Osteoblast (primary cell): ENCODE data around the gene CYP46A1. TPM values are rescaled to one million over a fixed set of nuclear protein-coding genes. Genes with fewer than 3 reads are reported as not detected.

Source experiments
- DNase-seq: peaks from one replicate; pipeline ENCODE4 v3.0.0; 2011; ENCODE audit warnings: low spot score, mixed read lengths; ENCODE audit not compliant: insufficient read length; ENCODE audit errors: missing footprints
- H2AFZ ChIP-seq: 2 replicates; pipeline ENCODE4 v1.6.0; 2011; ENCODE audit warnings: mild to moderate bottlenecking, low read length
- H3K27ac ChIP-seq: 2 replicates; pipeline ENCODE4 v1.5.1; 2011; ENCODE audit warnings: mild to moderate bottlenecking, low read depth, low read length, moderate library complexity
- H3K27me3 ChIP-seq: 2 replicates; pipeline ENCODE4 v1.6.0; 2012; ENCODE audit warnings: mild to moderate bottlenecking, control low read depth, inconsistent platforms, low read length, moderate library complexity; ENCODE audit not compliant: insufficient read depth
- H3K36me3 ChIP-seq: 2 replicates; pipeline ENCODE4 v1.5.1; 2011; ENCODE audit warnings: mild to moderate bottlenecking, low read length, control low read depth, moderate library complexity; ENCODE audit not compliant: insufficient read depth
- H3K4me1 ChIP-seq: 2 replicates; pipeline ENCODE4 v1.5.1; 2011; ENCODE audit warnings: mild to moderate bottlenecking, low read length, control low read depth, moderate library complexity; ENCODE audit not compliant: insufficient read depth
- H3K4me2 ChIP-seq: 2 replicates; pipeline ENCODE4 v1.6.0; 2011; ENCODE audit warnings: mild to moderate bottlenecking, low read length; ENCODE audit not compliant: insufficient read depth
- H3K4me3 ChIP-seq: fragments of 200-600 bp; sonication (generic); 3 replicates; pipeline ENCODE4 v1.5.1; 2012; ENCODE audit warnings: mild to moderate bottlenecking, low read length, inconsistent platforms; ENCODE audit not compliant: insufficient read depth
- H3K79me2 ChIP-seq: 2 replicates; pipeline ENCODE4 v1.6.0; 2012; ENCODE audit warnings: mild to moderate bottlenecking, low read length, control low read depth, inconsistent platforms; ENCODE audit not compliant: insufficient read depth
- H3K9me3 ChIP-seq: 2 replicates; pipeline ENCODE4 v1.5.1; 2011; ENCODE audit warnings: low read depth, low read length, control low read depth
- H4K20me1 ChIP-seq: 2 replicates; pipeline ENCODE4 v1.6.0; 2012; ENCODE audit warnings: mild to moderate bottlenecking, low read length, control low read depth; ENCODE audit not compliant: insufficient read depth
- total RNA-seq: library from RNA; depleted of rRNA; stranded (reverse); fragments of >200 nt; gene quantifications from 2 replicates; pipeline ENCODE4 v1.2.3, GENCODE V29; 2012
- TF ChIP-seq, protein P1 (sequence below): IDR thresholded peaks from 2 replicates; pipeline ENCODE4 v1.5.1; 2011; ENCODE audit warnings: mild to moderate bottlenecking, low read depth, low read length, moderate library complexity; ENCODE audit errors: extremely low read depth

Gene CYP46A1
- total RNA-seq, 1 donor, result 0.36 TPM

DNA sequence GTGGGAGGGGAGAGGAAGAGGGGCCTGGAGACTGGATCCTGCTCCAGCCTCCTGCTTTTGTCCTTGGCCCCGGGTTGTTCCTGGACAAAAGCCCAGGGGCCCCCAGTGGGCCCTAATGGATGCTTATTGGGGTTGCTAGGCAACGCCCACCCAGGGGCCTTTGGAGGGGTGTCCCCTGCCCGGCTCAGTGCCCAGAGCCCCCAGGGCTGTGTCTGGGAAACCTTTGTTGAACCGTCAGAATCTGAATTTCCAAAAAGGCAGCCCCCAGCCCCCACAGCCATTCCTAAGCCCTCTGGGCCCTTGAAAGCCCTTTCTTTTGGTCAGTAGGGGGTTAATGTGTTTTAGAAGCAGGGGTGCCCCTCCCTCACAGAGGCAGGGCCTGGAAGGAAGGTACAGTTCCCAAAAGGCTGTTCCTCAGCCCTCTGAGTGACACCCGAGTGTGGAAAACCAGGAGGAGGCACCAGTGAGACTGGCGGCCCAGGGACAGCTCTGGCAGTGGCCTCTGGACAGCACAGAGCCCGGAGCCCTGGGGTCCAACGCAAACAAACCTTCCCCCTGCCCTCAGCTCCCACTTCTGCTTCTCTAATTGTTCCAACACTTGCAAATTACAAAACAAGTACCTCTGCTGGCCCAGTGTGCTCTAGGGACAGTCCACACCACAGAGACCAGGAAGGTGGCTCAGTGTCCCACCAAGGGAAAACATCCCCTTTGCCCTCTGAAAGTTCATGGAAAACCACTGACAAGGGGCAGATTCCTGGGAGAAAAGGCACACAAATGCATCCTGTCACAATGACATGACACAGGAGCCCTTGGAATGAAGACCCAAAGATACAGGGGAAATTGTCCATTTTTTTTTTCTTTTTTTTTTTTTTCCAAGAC is 19.8 kb upstream of the CYP46A1 start:
- H3K27me3 ChIP-seq, result no peaks in the 10 kb centered on the region
- H3K79me2 ChIP-seq, result no peaks in the 10 kb centered on the region
- H3K36me3 ChIP-seq, result peaks cover 17% of the 10 kb centered on the region
- H3K4me2 ChIP-seq, result no peak overlapping the region
- H3K9me3 ChIP-seq, result no peaks in the 10 kb centered on the region
- no peak overlapping the region for H2AFZ ChIP-seq
- H3K27ac ChIP-seq, result no peak overlapping the region
- TF ChIP-seq, protein P1, sequence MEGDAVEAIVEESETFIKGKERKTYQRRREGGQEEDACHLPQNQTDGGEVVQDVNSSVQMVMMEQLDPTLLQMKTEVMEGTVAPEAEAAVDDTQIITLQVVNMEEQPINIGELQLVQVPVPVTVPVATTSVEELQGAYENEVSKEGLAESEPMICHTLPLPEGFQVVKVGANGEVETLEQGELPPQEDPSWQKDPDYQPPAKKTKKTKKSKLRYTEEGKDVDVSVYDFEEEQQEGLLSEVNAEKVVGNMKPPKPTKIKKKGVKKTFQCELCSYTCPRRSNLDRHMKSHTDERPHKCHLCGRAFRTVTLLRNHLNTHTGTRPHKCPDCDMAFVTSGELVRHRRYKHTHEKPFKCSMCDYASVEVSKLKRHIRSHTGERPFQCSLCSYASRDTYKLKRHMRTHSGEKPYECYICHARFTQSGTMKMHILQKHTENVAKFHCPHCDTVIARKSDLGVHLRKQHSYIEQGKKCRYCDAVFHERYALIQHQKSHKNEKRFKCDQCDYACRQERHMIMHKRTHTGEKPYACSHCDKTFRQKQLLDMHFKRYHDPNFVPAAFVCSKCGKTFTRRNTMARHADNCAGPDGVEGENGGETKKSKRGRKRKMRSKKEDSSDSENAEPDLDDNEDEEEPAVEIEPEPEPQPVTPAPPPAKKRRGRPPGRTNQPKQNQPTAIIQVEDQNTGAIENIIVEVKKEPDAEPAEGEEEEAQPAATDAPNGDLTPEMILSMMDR, result no peak
- no peak overlapping the region for H3K4me3 ChIP-seq
- peak; percentile 74 for DNase-seq
- no peaks in the 10 kb centered on the region for H4K20me1 ChIP-seq
- peaks cover 4% of the 10 kb centered on the region for H3K4me1 ChIP-seq

DNA sequence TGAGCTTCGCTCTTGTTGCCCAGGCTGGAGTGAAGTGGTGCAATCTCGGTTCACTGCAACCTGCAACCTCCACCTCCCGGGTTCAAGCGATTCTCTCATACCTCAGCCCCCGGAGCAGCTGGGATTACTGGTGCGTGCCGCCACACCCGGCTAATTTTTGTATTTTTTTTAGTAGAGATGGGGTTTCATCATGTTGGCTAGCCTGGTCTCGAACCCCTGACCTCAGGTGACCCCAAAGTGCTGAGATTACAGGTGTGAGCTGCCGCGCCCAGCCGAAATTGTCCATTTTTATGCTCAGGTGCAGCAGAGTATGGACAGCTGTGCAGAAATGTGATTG is 19.2 kb upstream of the CYP46A1 start:
- no peaks in the 10 kb centered on the region for H3K27me3 ChIP-seq
- peaks cover 4% of the 10 kb centered on the region for H3K4me1 ChIP-seq
- H3K4me2 ChIP-seq, result no peak overlapping the region
- DNase-seq, result no peak
- H3K4me3 ChIP-seq, result no peak overlapping the region
- peaks cover 18% of the 10 kb centered on the region for H3K36me3 ChIP-seq
- no peak overlapping the region for H3K27ac ChIP-seq
- no peak overlapping the region for H2AFZ ChIP-seq
- TF ChIP-seq, protein P1, result no peak
- no peaks in the 10 kb centered on the region for H3K9me3 ChIP-seq
- no peaks in the 10 kb centered on the region for H3K79me2 ChIP-seq
- H4K20me1 ChIP-seq, result no peaks in the 10 kb centered on the region

DNA sequence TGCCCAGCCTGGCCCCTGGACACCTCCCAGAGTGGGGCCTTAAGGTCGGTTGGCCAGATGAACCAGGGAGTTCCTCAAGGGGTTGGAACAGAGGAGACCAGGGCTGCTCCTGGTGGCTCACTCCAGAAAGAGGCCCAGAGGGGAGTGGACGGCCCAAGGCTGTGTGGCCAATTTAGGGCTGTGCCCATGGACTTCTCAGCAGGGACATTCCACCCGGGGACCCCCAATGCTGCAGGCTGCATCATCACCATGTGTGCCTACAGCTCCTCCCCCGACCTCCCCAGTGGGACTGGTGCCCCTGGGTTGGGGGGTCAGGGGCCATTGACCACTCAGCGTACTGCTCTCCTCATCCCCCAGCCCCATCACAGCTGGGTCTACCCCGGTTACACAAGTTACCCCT is 17.6 kb upstream of the CYP46A1 start:
- Histone ChIP-seq H3K9me3 (no peaks in the 10 kb centered on the region), H3K4me2 (no peak overlapping the region), H4K20me1 (no peaks in the 10 kb centered on the region), H3K36me3 (peaks cover 18% of the 10 kb centered on the region), H3K79me2 (no peaks in the 10 kb centered on the region), H3K4me3 (no peak overlapping the region), H2AFZ (no peak overlapping the region), H3K27ac (no peak overlapping the region), H3K4me1 (peaks cover 11% of the 10 kb centered on the region), H3K27me3 (no peaks in the 10 kb centered on the region)
- no peak for DNase-seq
- TF ChIP-seq, protein P1, result no peak

DNA sequence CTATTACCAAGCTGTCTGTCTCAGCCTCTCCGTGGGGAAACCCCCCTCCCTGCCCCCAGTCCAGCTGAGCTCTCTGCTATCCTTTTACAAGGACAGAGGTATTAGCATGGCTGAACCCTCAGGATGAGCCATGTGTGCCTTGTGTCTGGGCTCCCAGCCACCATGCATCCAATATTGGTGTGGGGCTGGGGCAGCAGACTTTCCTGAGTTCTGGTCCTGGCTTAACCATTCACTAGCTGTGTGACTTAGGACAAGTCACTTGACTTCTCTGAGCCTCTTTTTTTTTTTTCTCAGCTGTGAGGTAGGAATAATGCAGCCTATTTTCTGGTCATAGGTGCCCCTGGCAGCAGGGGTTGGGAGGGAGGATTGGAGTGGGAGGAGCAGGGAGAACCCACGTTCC is 17.1 kb upstream of the CYP46A1 start:
- no peak overlapping the region for H2AFZ ChIP-seq
- no peak overlapping the region for H3K27ac ChIP-seq
- no peak for DNase-seq
- peaks cover 16% of the 10 kb centered on the region for H3K4me1 ChIP-seq
- H3K4me2 ChIP-seq, result no peak overlapping the region
- H3K36me3 ChIP-seq, result peaks cover 18% of the 10 kb centered on the region
- H3K4me3 ChIP-seq, result no peak overlapping the region
- H3K9me3 ChIP-seq, result no peaks in the 10 kb centered on the region
- TF ChIP-seq, protein P1, result no peak
- no peaks in the 10 kb centered on the region for H3K79me2 ChIP-seq
- H3K27me3 ChIP-seq, result no peaks in the 10 kb centered on the region
- H4K20me1 ChIP-seq, result no peaks in the 10 kb centered on the region
